GM10266 (cell line): ENCODE measurements around the gene ADAMTS14.

Source experiments
- DNase-seq: peaks from one replicate; pipeline ENCODE4 v3.0.0; 2012; ENCODE audit errors: extremely low spot score
- TF ChIP-seq, protein P1 (sequence below): IDR thresholded peaks from 2 replicates; pipeline ENCODE4 v1.5.1; 2012; ENCODE audit warnings: mild to moderate bottlenecking, low read depth; ENCODE audit not compliant: control insufficient read depth, insufficient read depth; ENCODE audit errors: missing control alignments

Gene ADAMTS14

DNA sequence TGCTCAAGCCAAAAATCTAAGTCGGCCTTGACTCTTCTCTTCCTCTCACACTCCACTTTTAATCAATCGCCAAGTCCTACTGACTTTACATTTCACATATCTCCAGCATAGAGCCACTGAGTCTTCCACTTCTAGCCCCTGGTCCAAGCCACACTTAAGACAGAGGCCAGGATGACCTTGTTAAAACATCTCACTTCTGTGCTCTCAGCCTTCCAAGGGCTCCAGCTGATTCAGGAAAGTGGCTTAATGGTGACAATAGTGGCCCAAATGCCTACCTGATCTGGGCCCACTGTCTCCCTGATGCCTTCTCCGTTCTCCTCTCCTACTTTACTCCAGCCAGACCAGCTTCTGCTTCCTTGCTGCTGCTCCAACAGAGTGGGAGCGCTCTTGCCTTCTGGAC is 108.5 kb downstream of the ADAMTS14 start:
- TF ChIP-seq, protein P1, sequence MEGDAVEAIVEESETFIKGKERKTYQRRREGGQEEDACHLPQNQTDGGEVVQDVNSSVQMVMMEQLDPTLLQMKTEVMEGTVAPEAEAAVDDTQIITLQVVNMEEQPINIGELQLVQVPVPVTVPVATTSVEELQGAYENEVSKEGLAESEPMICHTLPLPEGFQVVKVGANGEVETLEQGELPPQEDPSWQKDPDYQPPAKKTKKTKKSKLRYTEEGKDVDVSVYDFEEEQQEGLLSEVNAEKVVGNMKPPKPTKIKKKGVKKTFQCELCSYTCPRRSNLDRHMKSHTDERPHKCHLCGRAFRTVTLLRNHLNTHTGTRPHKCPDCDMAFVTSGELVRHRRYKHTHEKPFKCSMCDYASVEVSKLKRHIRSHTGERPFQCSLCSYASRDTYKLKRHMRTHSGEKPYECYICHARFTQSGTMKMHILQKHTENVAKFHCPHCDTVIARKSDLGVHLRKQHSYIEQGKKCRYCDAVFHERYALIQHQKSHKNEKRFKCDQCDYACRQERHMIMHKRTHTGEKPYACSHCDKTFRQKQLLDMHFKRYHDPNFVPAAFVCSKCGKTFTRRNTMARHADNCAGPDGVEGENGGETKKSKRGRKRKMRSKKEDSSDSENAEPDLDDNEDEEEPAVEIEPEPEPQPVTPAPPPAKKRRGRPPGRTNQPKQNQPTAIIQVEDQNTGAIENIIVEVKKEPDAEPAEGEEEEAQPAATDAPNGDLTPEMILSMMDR = no peak
- DNase-seq = no peak

DNA sequence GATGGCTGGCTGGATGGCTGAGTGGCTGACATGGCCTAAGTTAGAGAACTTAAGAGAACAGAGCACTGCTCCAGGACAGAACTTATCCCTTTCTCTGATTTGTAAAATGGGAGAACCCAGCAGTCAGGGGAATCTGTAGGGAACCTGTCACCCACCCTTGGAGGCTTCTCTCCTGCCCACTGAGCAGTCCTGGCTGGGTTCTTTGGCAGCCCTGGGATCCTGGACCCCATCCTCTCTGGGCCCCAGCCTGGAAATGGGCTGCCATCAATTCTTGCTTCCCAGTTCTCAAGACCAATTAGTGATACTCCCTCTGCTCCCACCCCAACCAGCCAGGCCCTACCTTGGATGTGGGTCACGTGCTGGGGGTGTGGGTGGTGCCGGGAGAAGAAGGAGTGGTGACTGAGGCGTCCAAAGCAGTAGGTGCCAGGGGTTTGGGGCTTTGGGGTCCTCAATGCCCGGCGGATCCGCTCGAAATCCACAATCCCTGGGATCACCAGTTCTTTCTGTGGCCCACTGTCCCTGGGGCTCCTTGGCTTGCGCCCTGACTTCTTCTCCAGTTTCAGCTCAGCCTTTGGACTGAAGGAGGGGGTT is 109.2 kb downstream of the ADAMTS14 start:
- DNase-seq = no peak
- TF ChIP-seq, protein P1 = no peak

DNA sequence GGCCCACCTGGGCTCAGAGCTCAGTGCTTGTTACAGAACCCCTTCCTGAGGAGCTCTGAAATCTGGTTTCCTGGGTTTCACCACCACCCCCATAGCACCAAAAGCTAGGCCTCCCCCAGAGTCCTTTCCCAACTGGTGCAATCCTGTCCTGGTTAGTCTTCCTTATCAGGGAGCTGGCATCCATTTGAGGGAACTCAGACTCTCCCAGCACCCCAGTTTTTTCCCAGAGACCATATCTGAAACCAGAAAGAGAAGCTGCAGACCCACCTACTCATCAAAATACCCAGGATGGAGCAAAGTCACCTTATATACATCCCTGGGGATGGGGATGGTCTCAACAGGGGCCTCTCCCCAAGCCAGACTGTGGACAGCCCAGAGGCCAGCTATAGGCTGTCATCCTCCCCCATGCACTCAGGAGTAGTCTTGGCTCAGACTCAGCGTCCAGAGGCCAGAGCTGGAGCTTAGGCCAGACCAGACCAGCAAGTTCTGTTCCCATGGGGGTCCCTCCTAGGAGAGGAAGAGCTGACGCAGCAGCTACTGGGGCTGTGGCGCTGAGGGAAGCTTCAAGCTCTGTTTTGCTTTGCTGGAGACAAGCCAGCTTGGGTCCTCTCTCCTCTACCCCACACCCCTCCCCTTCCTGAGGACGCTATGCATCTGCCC is 109.9 kb downstream of the ADAMTS14 start:
- TF ChIP-seq, protein P1 = no peak
- DNase-seq = no peak

DNA sequence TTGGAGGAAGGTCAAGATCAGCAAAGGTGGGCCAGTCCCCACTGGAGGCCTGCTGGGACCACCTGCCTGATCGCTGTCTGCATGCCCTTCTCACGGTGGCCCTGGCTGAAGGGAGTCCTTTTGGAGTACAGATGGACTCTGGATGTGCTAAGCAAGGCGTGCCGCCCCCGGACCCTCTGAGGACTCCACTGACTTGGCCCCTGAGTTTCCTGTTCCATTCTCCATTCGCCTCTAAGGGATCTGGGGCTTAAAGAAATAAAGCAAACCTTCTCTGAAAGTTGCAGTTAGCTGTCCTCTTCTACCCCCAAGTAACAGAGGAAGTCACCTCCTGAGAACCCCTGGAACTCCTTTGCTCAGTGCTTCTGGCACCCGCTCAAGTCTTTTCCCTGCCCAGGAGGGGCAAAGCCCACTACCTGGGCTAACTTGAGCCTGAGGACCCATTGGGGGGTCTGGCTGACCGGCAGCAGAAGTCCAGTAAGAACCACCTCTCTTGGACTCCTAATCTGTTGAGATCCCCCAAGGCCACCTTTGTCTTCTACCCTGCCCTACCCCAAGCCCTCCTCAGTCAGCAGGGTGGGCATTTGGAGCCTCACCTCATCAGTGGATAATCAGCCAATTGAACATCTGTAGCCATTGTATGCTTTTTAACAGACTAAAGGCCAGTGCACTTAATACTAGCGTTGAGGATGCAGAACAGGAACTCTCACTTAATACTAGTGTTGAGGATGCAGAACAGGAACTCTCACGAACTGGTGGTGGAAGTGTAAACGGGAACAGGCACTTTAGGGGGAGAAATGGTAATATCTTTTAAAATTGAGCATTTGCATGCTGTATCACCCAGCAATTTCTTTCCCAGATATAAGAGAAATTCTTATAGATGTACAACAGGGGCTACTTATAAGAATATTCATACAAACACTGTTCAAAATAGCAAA is 110.7 kb downstream of the ADAMTS14 start:
- DNase-seq = no peak
- TF ChIP-seq, protein P1 = no peak

DNA sequence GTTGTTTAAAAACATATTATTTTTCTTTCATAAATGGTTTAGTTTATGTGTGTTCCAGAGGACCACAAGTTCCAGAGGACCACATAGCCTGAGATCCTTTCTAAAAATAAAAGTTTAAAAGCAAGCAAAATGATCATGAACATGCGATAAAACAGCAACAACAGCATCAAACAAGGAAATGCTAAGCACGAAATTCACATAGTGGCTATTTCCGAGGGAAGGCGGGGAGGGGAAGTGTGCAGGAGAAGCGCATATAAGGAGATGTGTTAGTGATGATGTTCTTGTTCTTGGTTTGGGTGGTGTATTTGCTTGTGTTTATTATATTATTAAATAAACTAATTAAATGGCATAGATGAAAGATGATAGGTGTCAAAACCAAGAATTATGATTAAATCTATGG is 111.7 kb downstream of the ADAMTS14 start:
- no peak for DNase-seq
- TF ChIP-seq, protein P1 = no peak

DNA sequence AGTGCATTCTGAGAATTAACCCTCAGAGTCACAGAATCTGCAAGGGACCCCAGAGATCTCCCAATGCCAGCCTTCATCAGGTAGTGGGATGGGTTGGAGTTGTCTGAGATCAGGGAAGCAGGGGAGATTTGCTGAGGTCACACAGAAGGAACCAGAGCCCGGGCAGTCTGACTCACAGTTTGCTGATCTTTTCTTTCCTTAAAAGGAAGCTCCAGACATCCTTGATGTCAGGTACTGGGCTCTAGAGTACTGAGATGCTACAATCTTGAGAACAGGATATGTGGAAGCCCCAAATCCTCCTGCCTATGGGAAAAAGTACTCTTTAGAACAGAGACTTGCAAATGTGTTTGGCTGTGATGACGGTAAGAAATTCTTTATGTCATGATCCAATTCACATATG is 112.2 kb downstream of the ADAMTS14 start:
- no peak for DNase-seq
- TF ChIP-seq, protein P1 = no peak
